Body of pancreas (tissue), 4 donors: ENCODE measurements around the gene ANKS1B. TPM values are rescaled to one million over a fixed set of nuclear protein-coding genes. Genes with fewer than 3 reads are reported as not detected.

Experiments
- ATAC-seq: fragments of 150-250 bp; one replicate; pipeline ENCODE4 v1.9.1; 2016
- DNase-seq, 4 donors: peaks; one replicate each; pipeline ENCODE4 v3.0.0-alpha.2; 2019
- H3K27ac ChIP-seq, 4 donors: fragments of 200-600 bp; sonication (generic); 1 replicate in 3 of 4; 2 replicates in 1 of 4; pipeline versions ENCODE4 v1.5.1 to v1.6.1; 2016 to 2019; ENCODE audit warnings: mild to moderate bottlenecking in 1 of 4, mixed read lengths in 1 of 4, moderate library complexity in 1 of 4
- H3K27me3 ChIP-seq, 2 donors: fragments of 200-600 bp; sonication (generic); one replicate each; pipeline ENCODE4 v1.6.0; 2016; ENCODE audit warnings: mild to moderate bottlenecking in 1 of 2
- H3K36me3 ChIP-seq, 2 donors: fragments of 200-600 bp; sonication (generic); replicated peaks in 1 of 2; 2 replicates each; pipeline ENCODE4 v1.5.1; 2016; ENCODE audit warnings: low read depth in 2 of 2; ENCODE audit not compliant: insufficient read depth in 1 of 2
- H3K4me1 ChIP-seq: fragments of 200-600 bp; sonication (generic); one replicate; pipeline ENCODE4 v1.6.0; 2016
- H3K4me3 ChIP-seq, 2 donors: fragments of 200-600 bp; sonication (generic); 1 replicate in 1 of 2; 2 replicates in 1 of 2; pipeline ENCODE4 v1.5.1; 2016 to 2019
- H3K9me3 ChIP-seq, 3 donors: fragments of 200-600 bp; sonication (generic); 1 replicate in 2 of 3; 2 replicates in 1 of 3; pipeline ENCODE4 v1.5.1; 2016
- CTCF ChIP-seq, 7 experiments: fragments of 450-650 bp in 4 of 7; fragments of 200-600 bp in 3 of 7; sonication (generic) in 3 of 7; IDR thresholded peaks; one replicate each; pipeline ENCODE4 v1.5.1; 2016 to 2019; ENCODE audit warnings: antibody characterized with exemption in 7 of 7
- POLR2A ChIP-seq, 3 donors: fragments of 450-650 bp; IDR thresholded peaks; one replicate each; pipeline ENCODE4 v1.6.1; 2016; ENCODE audit warnings: antibody characterized with exemption in 3 of 3, mild to moderate bottlenecking in 2 of 3
- WGBS, 2 donors: methylation state at CpG; one replicate each; pipeline ENCODE4 v1.1.5; 2017; 5-methylcytosine and 5-hydroxymethylcytosine counted together
- intact Hi-C: fragments of 100-400 bp; cut with DNase I; formaldehyde crosslinking; loops from one replicate; pipeline ENCODE4 v1.15.1; 2023
- total RNA-seq, 2 donors: library from RNA; depleted of rRNA; stranded (reverse); fragments of >200 nt; gene quantifications; one replicate each; pipeline ENCODE4 v1.1.0, GENCODE V29; 2016

The ANKS1B gene
- total RNA-seq, 2 donors from 2014 or later: 2.1 to 10.2 TPM

DNA sequence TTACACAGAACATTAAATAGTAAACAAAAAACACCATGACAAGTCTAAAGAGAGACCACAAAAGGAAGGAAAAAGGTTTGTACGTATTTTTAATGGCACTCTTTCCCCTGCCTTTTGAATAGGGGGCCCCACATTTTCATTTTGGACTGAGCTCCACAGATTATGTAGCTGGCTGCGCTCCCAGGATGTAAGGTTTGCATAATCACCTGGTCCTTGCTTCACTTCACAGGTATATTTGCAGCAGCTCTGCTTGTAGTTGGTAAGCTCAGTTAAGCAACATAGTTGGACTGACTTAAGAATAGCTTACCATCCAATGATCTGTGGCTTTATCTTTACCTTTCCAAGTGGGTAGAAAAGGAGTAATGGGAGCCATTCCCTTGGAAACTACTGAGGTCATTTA is 885.0 kb downstream of the ANKS1B start:
- no peak overlapping the region for H3K27ac ChIP-seq
- TF ChIP-seq POLR2A (IDR thresholded peaks at IDR 0.05) (no peak), CTCF (IDR thresholded peaks at IDR 0.05) (no peak)
- H3K4me3 ChIP-seq: no peak overlapping the region
- ATAC-seq: no peak
- WGBS, 2 donors: 67 to 73% methylated on average over 2 of the region's 2 CpGs
- no peaks in the 10 kb centered on the region for H3K36me3 ChIP-seq
- no peaks in the 10 kb centered on the region for H3K27me3 ChIP-seq
- H3K9me3 ChIP-seq: no peaks in the 10 kb centered on the region
- no peak for DNase-seq
- no peaks in the 10 kb centered on the region for H3K4me1 ChIP-seq
- intact Hi-C loops: no loop called here

GRCh38 chr12:99097171-99097570 is 887.6 kb downstream of the ANKS1B start:
- DNase-seq (no peak), ATAC-seq (no peak)
- Histone ChIP-seq H3K27me3 (no peaks in the 10 kb centered on the region), H3K27ac (no peak overlapping the region), H3K4me3 (no peak overlapping the region), H3K36me3 (no peaks in the 10 kb centered on the region), H3K9me3 (no peaks in the 10 kb centered on the region), H3K4me1 (no peaks in the 10 kb centered on the region)
- TF ChIP-seq POLR2A (IDR thresholded peaks at IDR 0.05) (no peak), CTCF (IDR thresholded peaks at IDR 0.05) (no peak)
- WGBS, 2 donors: 74 to 77% methylated on average over 2 of the region's 2 CpGs
- intact Hi-C loops: no loop called here

DNA sequence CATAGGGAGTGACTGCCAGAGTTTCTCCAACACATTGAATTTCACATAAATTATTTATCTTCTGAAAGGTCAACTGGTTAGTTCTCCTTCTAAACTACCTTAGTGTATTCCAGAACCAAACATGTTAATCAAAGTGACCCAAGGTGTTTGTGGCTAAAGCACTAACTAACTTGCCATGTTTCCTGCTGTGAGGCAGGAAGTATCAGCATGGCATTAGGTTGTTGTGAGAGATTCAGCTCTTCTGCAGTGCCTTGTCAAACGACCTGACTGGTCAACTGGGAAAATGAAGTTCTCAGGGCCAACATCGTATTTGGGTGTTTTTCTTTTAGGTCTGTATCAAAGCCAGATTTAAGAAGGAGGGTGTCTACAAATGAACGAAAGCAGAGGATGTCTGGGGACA is 891.6 kb downstream of the ANKS1B start:
- no peak for DNase-seq
- no peak for ATAC-seq
- 30 to 36% methylated on average over 3 of the region's 3 CpGs for WGBS, 2 donors
- intact Hi-C loops: no loop called here
- Histone ChIP-seq H3K4me3 (no peak overlapping the region), H3K9me3 (no peaks in the 10 kb centered on the region), H3K27me3 (no peaks in the 10 kb centered on the region), H3K36me3 (no peaks in the 10 kb centered on the region), H3K4me1 (no peaks in the 10 kb centered on the region), H3K27ac (no peak overlapping the region)
- TF ChIP-seq CTCF (IDR thresholded peaks at IDR 0.05): no peak
- TF ChIP-seq POLR2A (IDR thresholded peaks at IDR 0.05): no peak

DNA sequence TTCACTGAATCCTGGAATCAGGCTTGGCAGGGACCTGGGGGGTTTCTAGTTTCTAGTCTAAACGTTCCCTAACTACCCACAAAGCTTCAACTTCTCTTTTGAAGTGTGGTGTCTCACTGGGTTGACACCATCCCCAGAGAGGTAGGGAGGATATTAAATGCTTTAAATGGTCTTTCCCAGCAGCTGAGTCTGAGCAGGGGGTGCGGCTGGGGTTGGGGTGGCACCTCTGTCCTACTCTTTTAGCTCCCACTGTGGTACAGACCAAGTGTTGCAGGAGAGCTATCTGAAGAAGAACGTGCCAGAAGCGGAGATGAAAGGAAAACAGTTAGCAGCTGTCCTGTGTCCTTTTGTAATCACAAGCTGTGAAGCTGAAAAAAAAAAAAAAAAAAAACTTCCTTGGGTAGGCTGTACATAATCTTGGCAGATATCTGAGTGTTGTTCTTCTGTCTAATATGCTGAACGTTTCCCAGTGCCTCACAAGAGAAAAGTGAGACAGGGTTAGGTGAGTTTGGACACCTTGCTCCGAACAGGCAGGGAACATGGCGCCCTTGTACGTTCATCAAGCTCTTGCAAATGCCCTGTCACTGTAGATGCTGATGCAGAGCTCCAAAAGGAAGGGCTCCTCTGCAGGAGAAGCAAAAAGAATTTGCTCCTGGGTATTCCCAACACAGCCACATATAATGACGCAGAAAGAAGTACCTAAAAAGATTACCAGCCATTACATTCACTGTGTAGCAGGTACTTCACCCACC is 892.5 kb downstream of the ANKS1B start:
- Histone ChIP-seq H3K4me3 (no peak overlapping the region), H3K9me3 (no peaks in the 10 kb centered on the region), H3K36me3 (no peaks in the 10 kb centered on the region), H3K27me3 (no peaks in the 10 kb centered on the region), H3K27ac (no peak overlapping the region), H3K4me1 (no peaks in the 10 kb centered on the region)
- ATAC-seq (no peak), DNase-seq (no peak)
- intact Hi-C loops: no loop called here
- WGBS, 2 donors: 54 to 71% methylated on average over 9 of the region's 9 CpGs
- TF ChIP-seq POLR2A (IDR thresholded peaks at IDR 0.05) (no peak), CTCF (IDR thresholded peaks at IDR 0.05) (no peak)

GRCh38 chr12:99087278-99087677 is 897.5 kb downstream of the ANKS1B start:
- Histone ChIP-seq H3K4me3 (no peak overlapping the region), H3K27me3 (no peaks in the 10 kb centered on the region), H3K4me1 (no peaks in the 10 kb centered on the region), H3K9me3 (no peaks in the 10 kb centered on the region), H3K36me3 (no peaks in the 10 kb centered on the region), H3K27ac (no peak overlapping the region)
- DNase-seq (no peak), ATAC-seq (no peak)
- TF ChIP-seq CTCF (IDR thresholded peaks at IDR 0.05) (no peak), POLR2A (IDR thresholded peaks at IDR 0.05) (no peak)
- intact Hi-C loops: no loop called here
- 41 to 52% methylated on average over 5 of the region's 5 CpGs for WGBS, 2 donors
